HPDE6-E6E7 (cell line): ENCODE data around the gene ELMO1.

Experiments used
- DNase-seq: peaks from one replicate; pipeline ENCODE4 v3.0.0; 2011; ENCODE audit warnings: missing footprints; ENCODE audit errors: extremely low spot score

Gene ELMO1

DNA sequence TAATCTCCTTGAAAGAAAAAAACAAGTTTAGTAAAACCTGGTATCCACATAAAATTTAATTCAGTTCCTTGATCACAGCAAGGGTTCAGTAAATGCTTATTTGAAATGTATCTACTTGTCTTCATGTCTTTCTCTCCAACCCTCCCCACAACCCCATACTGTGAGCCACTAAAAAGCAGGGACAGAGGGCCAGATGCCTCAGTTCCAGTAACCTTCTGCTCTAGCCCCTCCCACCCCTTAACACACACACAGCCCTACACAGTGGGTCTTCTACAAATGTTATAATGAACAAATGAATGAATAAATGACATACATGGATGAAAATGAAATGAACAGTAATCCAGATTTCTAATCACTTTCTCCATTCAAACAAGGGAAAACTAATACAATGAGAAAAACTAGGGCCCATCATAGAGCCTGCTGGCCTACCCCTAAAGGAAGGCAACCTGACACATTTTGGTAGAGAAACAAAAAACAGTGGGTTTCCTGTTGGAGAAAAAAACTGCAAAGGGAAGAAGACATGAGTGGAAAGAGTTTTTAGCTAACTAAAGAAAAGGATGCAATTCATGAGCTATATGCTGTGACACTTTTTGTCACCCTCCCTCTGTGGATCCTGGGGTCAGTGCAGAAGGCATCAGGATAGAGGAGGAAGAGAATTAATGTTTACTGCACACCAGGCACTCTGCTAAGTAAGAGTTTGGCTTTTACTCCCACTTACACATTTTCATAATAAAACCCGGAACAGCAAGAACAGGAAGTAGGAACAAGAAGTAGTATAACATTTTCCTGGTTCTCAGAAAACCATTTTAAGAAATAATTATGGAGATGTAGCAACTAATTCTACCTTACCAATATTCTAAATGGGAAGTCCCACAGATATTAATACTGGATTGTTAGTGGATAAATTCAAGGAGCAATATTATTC is 38.1 kb downstream of the ELMO1 start:
- DNase-seq, result no peak

DNA sequence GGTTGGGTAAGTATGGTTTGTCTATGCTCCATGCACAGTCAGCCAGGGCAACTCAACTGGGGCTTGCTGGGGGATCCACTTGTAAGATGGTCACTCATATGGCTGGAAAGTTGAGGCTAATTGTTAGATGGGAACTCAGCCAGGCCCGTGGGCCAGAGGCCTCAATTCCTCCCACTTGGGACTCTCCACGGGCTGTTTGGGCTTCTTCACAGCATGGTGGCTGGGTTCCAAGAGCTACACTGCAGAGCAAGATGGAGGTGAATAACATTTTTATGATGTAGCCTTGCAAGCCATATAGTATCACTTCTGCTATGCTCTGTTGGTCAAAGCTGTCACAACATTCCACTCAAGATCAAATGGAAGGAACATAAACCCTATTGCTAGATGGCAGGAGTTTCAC is 39.2 kb downstream of the ELMO1 start:
- no peak for DNase-seq

DNA sequence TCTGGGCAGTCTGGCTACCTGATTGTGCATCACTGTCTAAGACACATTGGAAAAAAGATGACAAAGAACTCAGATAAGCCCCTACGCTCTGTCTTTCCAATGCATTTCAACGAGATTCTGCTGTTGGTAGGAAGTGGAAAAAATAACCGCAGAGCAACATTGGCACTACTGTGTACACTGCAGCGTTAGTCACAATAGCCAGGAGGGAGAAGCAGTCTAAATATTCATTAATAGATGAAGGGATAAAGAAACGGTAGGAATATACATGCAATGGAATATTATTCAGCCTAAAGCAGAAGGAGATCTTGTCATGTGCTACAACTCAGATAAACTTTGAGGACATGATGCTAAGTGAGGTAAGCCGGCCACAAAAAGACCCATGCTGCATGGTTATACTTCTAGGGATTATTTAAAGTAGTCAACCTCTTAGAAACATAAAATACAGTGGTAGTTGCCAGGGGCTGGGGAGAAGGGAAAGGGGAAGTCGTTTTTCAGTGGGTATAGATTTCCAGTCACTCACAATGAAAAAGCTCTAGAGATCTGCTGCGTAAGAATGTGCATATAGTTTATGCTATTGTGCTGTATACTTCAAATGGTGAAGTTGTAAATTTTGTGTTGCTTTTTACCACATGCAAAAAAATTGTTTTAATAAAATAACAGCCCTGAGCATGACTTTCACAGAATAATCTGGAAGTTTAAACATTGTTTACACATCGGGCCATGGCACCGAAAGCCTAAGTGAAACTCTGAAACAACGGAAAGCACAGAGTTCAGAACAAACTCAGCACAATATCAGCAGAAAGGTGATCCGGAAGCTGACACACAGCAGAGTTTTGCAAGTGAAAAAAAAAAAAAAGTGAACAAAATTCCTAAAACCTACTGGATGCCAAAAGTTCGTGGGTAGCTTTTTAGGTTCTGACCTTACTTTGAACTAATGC is 40.1 kb downstream of the ELMO1 start:
- no peak for DNase-seq

DNA sequence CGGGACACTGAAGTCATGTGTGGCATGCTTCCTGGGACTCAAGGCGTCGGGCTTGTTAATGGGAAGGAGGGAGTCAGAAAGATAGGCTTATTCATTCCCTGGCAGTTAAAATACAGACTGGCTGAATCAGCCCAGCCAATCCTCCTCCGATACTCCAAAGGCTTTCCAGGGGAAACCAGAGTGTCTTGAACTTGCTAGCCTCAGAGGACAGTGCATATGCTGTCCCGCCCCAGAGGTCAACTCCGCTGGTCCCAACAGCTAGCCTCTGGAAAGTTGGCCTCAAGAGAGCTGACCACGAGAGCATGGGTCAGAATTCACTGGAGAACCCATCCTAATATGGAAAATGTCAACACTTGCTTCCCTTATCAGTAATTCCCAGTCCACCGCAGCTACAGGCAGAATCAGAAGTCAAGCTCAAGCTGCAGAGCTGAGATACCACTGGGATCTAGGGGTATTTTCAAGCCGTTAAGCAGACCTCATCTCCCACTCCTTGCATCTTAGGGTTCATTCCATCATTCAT is 43.0 kb downstream of the ELMO1 start:
- no peak for DNase-seq

DNA sequence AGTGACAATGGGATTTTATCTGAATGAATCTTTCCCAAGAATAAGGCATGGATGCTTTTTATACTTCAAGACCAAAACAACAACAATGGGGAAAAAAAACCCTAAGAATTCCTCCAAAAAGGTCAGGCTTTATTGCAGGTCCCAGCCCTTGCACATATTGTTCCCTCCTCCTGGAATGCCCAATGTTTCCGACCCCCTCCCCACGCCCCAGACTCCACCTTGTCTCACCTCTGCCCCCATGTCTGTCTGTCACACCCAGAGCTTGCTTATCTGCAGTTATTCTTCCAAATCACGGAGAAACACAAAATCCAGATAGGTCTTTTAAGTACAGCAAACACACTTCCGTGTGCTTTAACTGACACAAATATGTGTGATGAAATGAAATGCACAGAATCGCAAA is 43.5 kb downstream of the ELMO1 start:
- DNase-seq, result no peak

DNA sequence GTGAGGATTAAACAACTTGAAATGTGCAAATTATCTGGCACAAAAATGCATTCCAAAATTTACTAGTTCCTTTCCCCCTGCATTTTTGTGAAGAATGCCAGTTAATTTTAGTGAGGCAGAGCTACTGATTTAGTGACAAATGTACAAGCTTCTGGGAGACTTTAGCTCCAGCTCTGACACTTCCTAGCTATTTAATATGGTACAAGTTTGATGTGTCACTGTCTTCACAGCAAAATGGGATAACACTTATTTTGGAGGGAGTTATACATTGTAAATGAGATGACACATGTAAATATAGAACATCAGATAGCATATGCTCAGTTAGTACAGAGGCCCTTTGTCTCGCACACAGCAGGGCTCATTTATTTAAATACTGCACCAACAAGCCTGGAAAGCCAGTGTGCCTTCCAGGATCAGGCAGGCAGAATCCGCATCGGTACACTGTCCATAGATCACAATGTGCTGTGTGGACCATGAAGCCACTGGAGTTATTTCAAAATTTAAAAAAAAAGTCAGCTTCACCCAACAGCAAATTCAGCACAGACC is 48.7 kb downstream of the ELMO1 start:
- no peak for DNase-seq

DNA sequence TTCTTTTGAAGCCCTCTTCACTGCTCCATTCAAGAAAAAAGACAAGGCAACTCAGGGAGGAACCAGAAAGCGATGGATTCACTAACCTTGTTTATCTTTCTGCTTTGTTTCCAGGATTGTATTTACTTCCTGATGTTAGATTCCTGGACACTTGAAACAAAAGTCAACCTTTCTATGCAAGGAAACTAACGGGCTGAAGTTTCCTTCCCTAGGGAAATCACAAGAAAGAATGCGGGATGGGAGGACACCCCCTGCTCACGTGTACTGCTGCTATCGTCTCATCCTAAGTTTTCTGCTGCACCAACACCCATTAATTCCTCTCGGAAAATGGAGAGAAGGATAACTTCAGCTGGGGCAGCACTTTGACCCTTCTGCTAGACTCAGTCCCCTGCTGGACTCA is 50.3 kb downstream of the ELMO1 start:
- DNase-seq, result no peak

DNA sequence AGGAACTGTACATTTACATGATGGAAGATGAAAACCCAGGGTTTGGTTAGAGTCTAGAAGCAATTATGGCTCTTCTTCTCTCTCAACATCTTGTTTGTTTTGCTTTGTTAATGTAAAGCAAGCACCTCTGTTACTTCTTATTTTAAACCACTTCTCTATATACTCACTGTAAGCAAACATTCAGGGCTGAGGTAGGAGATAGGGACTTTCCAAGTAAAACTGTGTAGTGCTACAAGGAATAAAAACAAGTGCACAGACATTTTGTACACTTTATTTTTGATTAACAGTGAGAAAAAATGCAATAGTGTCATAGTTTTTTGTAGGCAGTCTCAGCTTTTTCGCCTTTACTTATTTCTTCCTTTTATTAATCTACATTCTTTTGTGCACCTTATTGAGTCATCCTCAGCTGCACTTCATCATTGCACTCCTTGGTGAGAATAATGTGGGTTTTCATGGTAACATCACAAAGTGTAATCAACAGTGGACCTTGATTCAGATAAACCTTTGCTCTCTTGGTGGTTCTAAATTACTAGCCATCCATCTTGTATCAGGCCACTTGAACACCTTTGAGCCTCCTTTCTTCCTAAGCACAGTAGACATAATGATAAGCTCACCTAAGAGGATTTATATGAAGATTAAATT is 52.9 kb downstream of the ELMO1 start:
- DNase-seq, result no peak

DNA sequence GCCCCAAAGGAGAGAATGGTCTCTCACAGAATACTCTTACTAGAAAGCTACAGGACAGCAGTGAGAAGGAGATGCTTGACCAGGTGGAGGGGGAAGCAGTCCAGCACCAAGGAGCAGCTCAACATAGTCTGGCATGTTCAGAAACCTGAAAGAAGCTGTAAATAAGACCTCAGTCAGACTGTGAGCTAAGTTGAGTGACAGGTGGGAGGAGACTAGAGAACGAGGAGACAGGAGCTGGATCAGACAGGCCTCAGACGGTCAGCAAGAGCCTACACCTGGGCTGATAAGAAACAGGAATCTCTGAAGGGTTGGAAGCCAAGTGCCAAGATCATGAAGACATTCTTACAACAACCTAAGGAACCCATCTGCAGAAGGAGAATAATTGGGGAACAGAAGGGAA is 54.5 kb downstream of the ELMO1 start:
- DNase-seq, result no peak

DNA sequence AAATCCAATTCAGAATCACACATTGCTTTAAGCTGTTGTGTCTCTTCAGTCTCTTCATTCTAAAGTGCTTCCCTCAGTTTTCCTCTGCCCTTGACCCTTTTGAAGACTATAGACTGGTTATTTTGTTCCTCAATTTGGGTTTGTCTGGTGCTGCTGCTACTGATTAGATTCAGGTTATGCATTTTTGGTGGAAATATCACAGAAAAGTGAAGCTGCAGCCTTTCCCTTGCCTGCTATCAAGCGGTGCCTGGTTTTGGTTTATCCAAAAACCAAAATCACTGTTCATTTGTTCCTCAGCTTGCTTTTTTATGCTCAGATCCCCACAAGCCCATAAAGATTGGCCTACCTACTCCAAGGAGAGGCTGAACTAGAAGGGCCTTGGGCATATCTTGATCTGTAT is 55.2 kb downstream of the ELMO1 start:
- DNase-seq, result no peak

DNA sequence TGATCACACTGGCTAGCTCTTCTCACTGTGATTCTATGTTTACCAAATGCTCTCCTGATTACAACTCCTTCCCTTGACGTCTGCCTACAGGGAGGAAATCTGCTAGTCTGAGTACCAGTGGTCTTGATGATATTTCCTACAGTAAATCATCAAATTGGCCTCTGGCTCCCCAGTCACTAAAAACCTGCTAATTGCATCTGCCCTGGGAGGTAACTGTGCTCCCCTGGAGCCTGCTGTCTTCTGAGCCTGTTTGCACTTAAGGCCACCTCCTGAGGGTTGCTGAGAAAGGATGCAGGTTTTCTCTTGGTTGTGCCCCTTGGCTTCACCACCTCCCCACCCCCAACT is 56.0 kb downstream of the ELMO1 start:
- no peak for DNase-seq

DNA sequence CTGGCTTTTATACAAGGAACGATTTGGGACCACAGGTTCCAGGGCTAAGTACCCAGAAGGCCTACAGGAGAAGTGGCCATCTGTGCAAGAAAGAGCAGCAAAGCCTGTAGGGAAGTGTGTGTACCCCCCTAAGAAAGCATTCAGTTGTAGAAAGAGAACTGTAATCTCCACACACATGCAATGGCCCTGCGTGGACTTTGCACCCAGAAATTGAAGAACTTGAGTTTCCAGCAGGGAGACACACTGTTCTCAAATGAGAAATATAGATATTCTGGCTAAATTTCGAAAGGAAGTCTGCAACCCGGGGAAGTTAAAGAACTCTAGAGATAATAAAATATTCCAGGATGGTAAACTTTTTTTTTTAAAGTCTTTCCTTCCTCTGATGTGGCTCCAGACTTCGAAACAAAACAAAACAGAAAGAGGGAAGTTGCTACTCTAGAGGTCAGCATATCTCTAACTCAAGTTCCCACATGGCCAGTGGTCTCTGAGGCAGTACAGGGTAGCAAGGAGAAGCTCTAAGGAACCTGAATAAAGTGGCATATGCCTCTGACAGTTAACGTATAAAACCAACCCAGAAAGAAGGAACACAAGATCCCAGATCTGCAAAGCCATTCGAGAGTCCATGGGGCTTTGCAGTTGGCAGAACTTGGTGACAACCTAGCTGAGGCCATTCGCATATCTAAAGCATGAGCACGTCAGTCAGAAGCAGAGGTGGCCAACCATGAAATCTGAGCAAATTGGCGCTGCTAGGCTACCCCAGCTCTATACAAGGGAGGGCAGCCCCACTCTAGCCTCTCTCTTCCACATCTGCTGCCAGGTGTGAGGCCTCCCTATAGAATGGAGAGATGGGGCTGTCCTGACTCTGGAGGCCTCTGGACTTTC is 56.6 kb downstream of the ELMO1 start:
- no peak for DNase-seq

DNA sequence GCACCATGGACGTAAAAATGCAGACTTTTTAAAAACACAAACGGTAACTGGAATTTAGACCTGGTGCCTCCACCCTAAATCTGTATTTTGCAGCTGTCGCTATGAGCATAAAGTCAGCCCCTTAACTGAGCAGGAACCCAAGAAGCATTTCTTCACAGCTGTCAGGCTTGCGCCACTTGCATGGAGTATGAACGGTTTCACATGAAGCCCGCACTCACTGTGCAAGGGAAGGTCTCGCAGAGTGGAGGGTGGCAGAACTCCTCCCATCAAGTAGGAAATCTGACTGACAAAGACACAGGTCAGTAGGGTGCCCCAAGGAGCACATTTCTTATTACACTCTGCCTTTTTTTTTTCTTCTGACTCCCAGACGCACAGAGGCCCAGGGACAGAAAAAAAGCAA is 58.5 kb downstream of the ELMO1 start:
- DNase-seq, result no peak

DNA sequence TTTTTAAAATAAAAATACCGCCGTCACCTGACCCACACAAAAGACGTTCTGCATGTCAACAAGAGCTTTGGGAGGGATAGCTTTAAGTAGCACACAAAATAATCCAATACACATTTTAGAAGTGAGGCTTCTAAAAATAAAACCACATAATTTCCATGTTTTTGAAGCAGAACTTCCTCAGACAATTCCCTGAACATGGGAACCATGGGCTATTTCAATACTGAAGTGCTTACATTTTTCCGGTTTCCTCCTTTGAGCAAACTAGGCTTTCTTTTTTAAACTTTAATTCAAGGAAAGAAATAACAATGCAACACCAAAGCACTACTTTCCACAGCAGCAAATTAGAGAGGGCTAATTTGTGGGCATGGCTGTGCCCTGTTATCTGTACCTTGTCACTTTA is 59.9 kb downstream of the ELMO1 start:
- no peak for DNase-seq

DNA sequence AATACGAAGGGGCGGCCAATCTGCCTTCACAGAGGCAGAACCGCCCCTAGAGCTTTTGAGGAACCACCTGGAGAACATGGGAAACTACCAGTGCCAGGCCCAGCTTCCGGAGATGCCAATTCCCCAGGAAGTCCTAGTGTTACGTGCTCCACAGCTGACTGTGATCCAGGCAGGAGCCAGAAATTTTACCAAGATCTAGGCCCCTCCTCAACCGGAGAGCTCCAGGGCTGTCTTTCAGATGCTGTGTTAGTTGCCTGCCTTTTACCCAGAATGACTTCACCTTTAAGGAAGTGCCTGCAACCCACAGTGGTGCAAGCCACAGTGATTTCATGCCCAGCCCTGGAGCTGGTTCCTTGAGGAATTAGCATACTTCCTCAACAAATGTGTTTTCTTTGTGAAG is 62.9 kb downstream of the ELMO1 start:
- no peak for DNase-seq

DNA sequence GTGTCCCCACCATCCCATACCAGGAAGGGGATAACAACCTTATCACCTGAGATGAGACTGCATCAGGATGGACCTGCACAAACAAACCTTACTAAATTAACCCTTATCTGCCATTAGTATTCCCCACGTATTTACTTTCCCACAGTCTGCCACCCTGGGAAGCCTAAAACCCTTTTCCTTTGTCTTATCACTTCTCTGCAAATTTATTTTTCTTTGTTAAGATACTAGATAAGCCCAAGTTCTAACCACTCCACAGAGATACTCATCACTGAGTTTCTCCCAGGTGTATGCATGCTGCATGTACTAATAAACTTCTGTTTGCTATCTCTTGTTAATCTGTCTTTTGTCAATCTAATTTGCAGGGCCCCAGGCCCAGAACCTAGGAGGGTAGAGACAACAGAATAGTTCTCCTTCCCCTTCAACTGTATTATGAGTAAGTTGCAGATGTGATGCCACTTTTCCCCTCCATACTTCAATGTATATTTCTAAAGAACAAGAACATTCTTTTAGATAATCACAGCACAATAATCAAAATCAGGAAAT is 66.0 kb downstream of the ELMO1 start:
- no peak for DNase-seq

DNA sequence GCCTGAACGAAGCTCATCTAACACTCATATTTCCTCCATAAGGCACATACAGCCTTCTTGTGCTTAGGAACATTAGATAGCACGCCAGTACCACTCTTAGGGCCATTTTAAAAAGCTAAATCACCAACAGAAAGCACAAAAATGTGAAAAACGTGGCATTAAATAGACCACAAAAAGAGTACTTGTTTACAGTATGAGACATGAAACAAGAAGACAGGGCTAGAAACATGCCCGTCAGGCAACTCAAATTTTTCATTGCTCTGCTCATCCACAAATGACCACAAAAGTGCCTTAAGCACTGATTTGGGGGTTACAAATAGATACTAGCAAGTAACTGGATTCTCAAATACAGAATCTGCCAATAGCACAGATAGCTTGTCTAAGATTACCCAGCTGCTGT is 67.8 kb downstream of the ELMO1 start:
- DNase-seq, result no peak

DNA sequence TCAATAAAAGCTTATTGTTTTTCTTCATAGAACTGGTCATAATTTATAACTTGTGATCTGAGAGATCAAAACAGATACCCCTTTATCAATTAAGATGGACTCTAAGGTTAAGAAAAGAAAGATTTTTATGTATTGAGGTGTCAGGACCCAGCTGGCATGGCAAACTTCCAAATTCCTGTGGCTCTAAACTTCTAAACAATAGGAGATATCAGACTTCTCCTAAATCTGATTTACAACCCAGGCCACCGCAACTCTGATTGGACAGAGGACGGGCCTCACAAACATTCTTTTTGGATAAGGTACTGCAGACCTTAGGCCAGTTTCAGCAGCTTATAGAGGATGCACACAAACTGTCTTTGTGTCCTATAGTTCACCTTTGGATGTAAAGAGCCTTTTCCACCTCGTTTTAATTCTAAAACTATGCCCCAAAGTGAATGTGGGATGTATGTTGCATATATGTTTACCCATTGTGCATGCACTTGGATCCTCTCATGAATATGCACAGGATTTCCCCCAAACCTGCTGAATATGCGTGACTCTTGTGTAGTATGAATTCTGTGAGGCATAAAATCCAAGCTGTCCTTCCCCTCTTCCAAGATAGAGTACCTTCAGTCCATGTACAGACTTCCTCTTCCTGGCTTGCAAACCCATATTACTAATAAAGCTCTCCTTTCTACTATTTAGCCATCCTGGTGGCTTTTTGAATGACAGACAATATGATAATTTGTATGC is 69.0 kb downstream of the ELMO1 start:
- DNase-seq, result no peak

DNA sequence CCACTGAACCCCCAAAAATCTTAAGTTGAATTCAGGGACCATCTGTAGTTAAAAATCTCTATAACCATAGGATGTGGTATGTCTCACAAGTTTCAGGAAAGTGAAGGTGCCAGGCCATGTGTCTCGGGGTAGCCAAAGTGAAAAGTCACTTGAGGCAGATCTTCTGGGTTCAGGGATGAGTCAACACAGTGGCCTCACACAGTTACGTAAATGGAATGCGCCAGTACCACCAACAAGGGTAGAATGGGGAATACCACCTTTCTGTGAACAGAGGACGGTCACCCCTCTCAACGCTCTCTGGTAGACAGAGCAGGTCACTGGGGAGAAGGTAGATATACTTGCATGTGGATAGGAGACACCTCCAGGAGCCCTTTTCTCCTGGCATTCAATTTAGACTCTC is 71.4 kb downstream of the ELMO1 start:
- no peak for DNase-seq

DNA sequence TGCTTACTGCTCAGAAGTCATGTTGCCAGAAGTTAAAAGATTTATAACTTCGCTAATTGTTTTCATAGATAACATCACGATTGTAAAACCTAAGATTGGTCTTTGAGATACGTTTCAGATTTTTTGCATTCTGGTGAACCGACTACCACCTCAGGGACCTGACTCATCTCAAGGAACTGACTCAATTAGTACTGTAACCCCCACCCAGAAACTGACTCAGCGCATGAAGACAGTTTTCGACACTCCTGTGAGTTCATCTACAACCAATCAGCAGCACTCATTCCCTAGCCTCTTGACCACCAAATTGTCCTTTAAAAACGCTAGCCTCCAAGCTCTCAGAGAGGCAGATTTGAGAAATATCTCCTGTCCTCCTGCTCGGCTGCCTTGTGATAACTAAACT is 72.3 kb downstream of the ELMO1 start:
- no peak for DNase-seq
